ENCODE measurements around the gene RABGAP1L.
A peak's percentile ranks its signal among the peaks of the same experiment; 100 is the strongest.

RABGAP1L gene

GRCh38 chr1:174746024-174746808, 586.9 kb downstream of the RABGAP1L start:
- no peaks in the 10 kb centered on the region for H3K79me2 ChIP-seq (ENCODE audit: low read length)
- no peak overlapping the region for H2AFZ ChIP-seq (ENCODE audit: low read depth, low read length)
- no peak overlapping the region for H3K4me2 ChIP-seq (ENCODE audit: low read length)
- no peak for TF ChIP-seq EZH2phosphoT487 (IDR thresholded peaks at IDR 0.05; ENCODE audit: low read depth)
- TF ChIP-seq CTCF (IDR thresholded peaks at IDR 0.05; ENCODE audit: low read depth, low read length), result no peak
- H3K4me1 ChIP-seq (ENCODE audit: low read length), result no peaks in the 10 kb centered on the region
- no peak overlapping the region for H3K27ac ChIP-seq (ENCODE audit: low read length)
- H3K9me3 ChIP-seq (ENCODE audit: insufficient read depth, low read length), result no peaks in the 10 kb centered on the region
- no peaks in the 10 kb centered on the region for H3K27me3 ChIP-seq (ENCODE audit: low read depth, low read length)
- no peaks in the 10 kb centered on the region for H4K20me1 ChIP-seq (ENCODE audit: insufficient read depth, low read length)
- H3K36me3 ChIP-seq (replicated peaks; ENCODE audit: low read depth, low read length), result no peaks in the 10 kb centered on the region
- no peak overlapping the region for H3K4me3 ChIP-seq (ENCODE audit: low read length)
- no peak overlapping the region for H3K9ac ChIP-seq (ENCODE audit: low read length)

DNA sequence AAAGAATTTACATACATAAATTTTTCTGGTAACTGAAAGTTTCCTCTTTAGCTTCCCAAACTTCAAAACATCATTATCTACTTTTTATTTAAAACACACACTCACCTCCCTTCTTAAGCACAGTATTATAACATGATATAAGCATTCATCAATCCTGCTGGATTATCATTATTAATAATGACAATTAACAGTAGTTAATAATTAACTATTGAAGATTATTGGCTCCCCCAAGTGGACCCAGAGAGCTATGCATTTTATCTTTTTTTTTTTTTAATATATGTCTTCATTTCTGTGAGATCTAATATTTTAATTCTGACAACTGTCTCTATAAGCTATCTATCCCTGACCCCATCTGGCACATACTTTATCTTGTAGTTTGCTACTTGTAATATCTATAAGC, 588.3 kb downstream of the RABGAP1L start:
- Histone ChIP-seq H3K9me3 (ENCODE audit: insufficient read depth, low read length) (no peaks in the 10 kb centered on the region), H3K27ac (ENCODE audit: low read length) (no peak overlapping the region), H2AFZ (ENCODE audit: low read depth, low read length) (no peak overlapping the region), H3K79me2 (ENCODE audit: low read length) (no peaks in the 10 kb centered on the region), H3K4me1 (ENCODE audit: low read length) (no peaks in the 10 kb centered on the region), H3K27me3 (ENCODE audit: low read depth, low read length) (no peaks in the 10 kb centered on the region), H3K4me3 (ENCODE audit: low read length) (no peak overlapping the region), H3K4me2 (ENCODE audit: low read length) (no peak overlapping the region), H3K36me3 (replicated peaks; ENCODE audit: low read depth, low read length) (no peaks in the 10 kb centered on the region), H3K9ac (ENCODE audit: low read length) (no peak overlapping the region), H4K20me1 (ENCODE audit: insufficient read depth, low read length) (no peaks in the 10 kb centered on the region)
- TF ChIP-seq EZH2phosphoT487 (IDR thresholded peaks at IDR 0.05; ENCODE audit: low read depth), result no peak
- peak; percentile 53 for TF ChIP-seq CTCF (IDR thresholded peaks at IDR 0.05; ENCODE audit: low read depth, low read length)

- no peaks in the 10 kb centered on the region for H3K27me3 ChIP-seq (ENCODE audit: low read depth, low read length)
- no peak overlapping the region for H3K4me2 ChIP-seq (ENCODE audit: low read length)
- no peaks in the 10 kb centered on the region for H3K36me3 ChIP-seq (replicated peaks; ENCODE audit: low read depth, low read length)
- H3K4me1 ChIP-seq (ENCODE audit: low read length), result no peaks in the 10 kb centered on the region
- H3K9ac ChIP-seq (ENCODE audit: low read length), result no peak overlapping the region
- no peaks in the 10 kb centered on the region for H3K9me3 ChIP-seq (ENCODE audit: insufficient read depth, low read length)
- no peaks in the 10 kb centered on the region for H3K79me2 ChIP-seq (ENCODE audit: low read length)
- H3K27ac ChIP-seq (ENCODE audit: low read length), result no peak overlapping the region
- H4K20me1 ChIP-seq (ENCODE audit: insufficient read depth, low read length), result no peaks in the 10 kb centered on the region
- H3K4me3 ChIP-seq (ENCODE audit: low read length), result no peak overlapping the region
- no peak overlapping the region for H2AFZ ChIP-seq (ENCODE audit: low read depth, low read length)
- TF ChIP-seq CTCF (IDR thresholded peaks at IDR 0.05; ENCODE audit: low read depth, low read length) (no peak), EZH2phosphoT487 (IDR thresholded peaks at IDR 0.05; ENCODE audit: low read depth) (no peak)
Measured at GRCh38 chr1:174748586-174748985, 589.3 kb downstream of the RABGAP1L start.

DNA sequence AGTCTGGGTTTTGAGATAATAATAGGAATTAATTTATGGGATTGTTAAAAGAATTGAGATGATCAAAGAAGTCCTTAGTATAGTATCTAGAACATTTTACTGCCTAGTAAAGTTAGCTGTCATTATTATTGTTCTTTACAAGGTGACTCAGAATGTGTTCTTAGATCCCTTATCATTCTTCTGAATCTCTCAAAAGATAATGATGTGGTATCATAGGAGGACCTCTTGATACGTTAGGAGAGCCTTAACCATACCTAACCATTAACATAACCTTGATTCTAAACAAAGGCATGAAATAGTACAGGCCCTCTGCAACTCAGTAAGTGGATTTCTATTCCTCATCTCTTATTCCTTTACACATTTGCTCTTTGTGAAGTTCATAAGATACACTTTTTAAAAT, 593.8 kb downstream of the RABGAP1L start:
- Histone ChIP-seq H3K9me3 (ENCODE audit: insufficient read depth, low read length) (no peaks in the 10 kb centered on the region), H3K36me3 (replicated peaks; ENCODE audit: low read depth, low read length) (no peaks in the 10 kb centered on the region), H2AFZ (ENCODE audit: low read depth, low read length) (no peak overlapping the region), H3K27ac (ENCODE audit: low read length) (no peak overlapping the region), H3K4me3 (ENCODE audit: low read length) (no peak overlapping the region), H3K27me3 (ENCODE audit: low read depth, low read length) (no peaks in the 10 kb centered on the region), H3K4me1 (ENCODE audit: low read length) (no peaks in the 10 kb centered on the region), H3K4me2 (ENCODE audit: low read length) (no peak overlapping the region), H3K9ac (ENCODE audit: low read length) (no peak overlapping the region), H3K79me2 (ENCODE audit: low read length) (no peaks in the 10 kb centered on the region), H4K20me1 (ENCODE audit: insufficient read depth, low read length) (no peaks in the 10 kb centered on the region)
- TF ChIP-seq EZH2phosphoT487 (IDR thresholded peaks at IDR 0.05; ENCODE audit: low read depth), result no peak
- no peak for TF ChIP-seq CTCF (IDR thresholded peaks at IDR 0.05; ENCODE audit: low read depth, low read length)
